H9 (cell line): Measurements from ENCODE around the gene CCDC194. TPM values are rescaled to one million over a fixed set of nuclear protein-coding genes. Genes with fewer than 3 reads are reported as not detected.

ENCODE experiments used
- DNase-seq: peaks from one replicate; pipeline ENCODE4 v3.0.0-alpha.2; 2017
- H2AFZ ChIP-seq: one replicate; pipeline ENCODE4 v1.6.1; 2013; ENCODE audit warnings: mild to moderate bottlenecking, low read length, control low read depth, moderate library complexity
- H2AK5ac ChIP-seq: 2 replicates; pipeline ENCODE4 v1.6.1; 2013; ENCODE audit warnings: low read length, control low read depth, mixed read lengths; ENCODE audit not compliant: insufficient read length
- H2BK120ac ChIP-seq: one replicate; pipeline ENCODE4 v1.6.1; 2013; ENCODE audit warnings: low read depth, mild to moderate bottlenecking, low read length, control low read depth, inconsistent platforms; ENCODE audit not compliant: poor library complexity, severe bottlenecking
- H2BK12ac ChIP-seq: 2 replicates; pipeline ENCODE4 v1.6.1; 2013; ENCODE audit warnings: low read length, control low read depth, mixed read lengths, low read depth; ENCODE audit not compliant: insufficient read length
- H2BK15ac ChIP-seq: 2 replicates; pipeline ENCODE4 v1.6.1; 2013; ENCODE audit warnings: low read depth, low read length, control low read depth
- H2BK20ac ChIP-seq: one replicate; pipeline ENCODE4 v1.6.1; 2013; ENCODE audit warnings: low read depth, mild to moderate bottlenecking, low read length, control low read depth, inconsistent platforms; ENCODE audit not compliant: poor library complexity, severe bottlenecking
- H2BK5ac ChIP-seq: 2 replicates; pipeline ENCODE4 v1.6.1; 2013; ENCODE audit warnings: low read length, control low read depth, mixed read lengths; ENCODE audit not compliant: insufficient read length
- H3K14ac ChIP-seq: 2 replicates; pipeline ENCODE4 v1.6.1; 2013; ENCODE audit warnings: low read length, control low read depth; ENCODE audit not compliant: insufficient read depth
- H3K18ac ChIP-seq: 2 replicates; pipeline ENCODE4 v1.6.1; 2013; ENCODE audit warnings: low read depth, mild to moderate bottlenecking, mixed read lengths, low read length, control low read depth; ENCODE audit not compliant: insufficient read length
- H3K23ac ChIP-seq: 2 replicates; pipeline ENCODE4 v1.6.1; 2013; ENCODE audit warnings: low read length, control low read depth, mixed read lengths, low read depth; ENCODE audit not compliant: insufficient read length
- H3K23me2 ChIP-seq: 2 replicates; pipeline ENCODE4 v1.6.1; 2013; ENCODE audit warnings: low read depth, mild to moderate bottlenecking, mixed read lengths, low read length, control low read depth; ENCODE audit not compliant: insufficient read length, poor library complexity, severe bottlenecking
- H3K27ac ChIP-seq: 2 replicates; pipeline ENCODE4 v1.5.1; 2013; ENCODE audit warnings: low read length, control low read depth, mixed read lengths, low read depth; ENCODE audit not compliant: insufficient read length
- H3K27me3 ChIP-seq: 2 replicates; pipeline ENCODE4 v1.6.1; 2013; ENCODE audit warnings: low read length, control low read depth, inconsistent platforms; ENCODE audit not compliant: insufficient read depth
- H3K4ac ChIP-seq: 2 replicates; pipeline ENCODE4 v1.6.1; 2013; ENCODE audit warnings: low read depth, mild to moderate bottlenecking, control low read depth, inconsistent platforms, low read length, moderate library complexity
- H3K4me1 ChIP-seq: 2 replicates; pipeline ENCODE4 v1.6.1; 2013; ENCODE audit warnings: low read length, control low read depth, inconsistent platforms; ENCODE audit not compliant: insufficient read depth
- H3K4me2 ChIP-seq: 2 replicates; pipeline ENCODE4 v1.6.1; 2013; ENCODE audit warnings: low read length, control low read depth, mixed read lengths; ENCODE audit not compliant: insufficient read length, insufficient read depth
- H3K56ac ChIP-seq: 2 replicates; pipeline ENCODE4 v1.6.1; 2013; ENCODE audit warnings: low read depth, mild to moderate bottlenecking, mixed read lengths, low read length, control low read depth; ENCODE audit not compliant: insufficient read length
- H3K79me1 ChIP-seq: 2 replicates; pipeline ENCODE4 v1.6.1; 2013; ENCODE audit warnings: low read depth, mild to moderate bottlenecking, moderate library complexity, low read length, control low read depth, inconsistent platforms; ENCODE audit not compliant: insufficient read depth, poor library complexity, severe bottlenecking
- H3K79me2 ChIP-seq: 2 replicates; pipeline ENCODE4 v1.6.1; 2013; ENCODE audit warnings: low read length, control low read depth, inconsistent platforms; ENCODE audit not compliant: insufficient read depth
- H3K9ac ChIP-seq: 2 replicates; pipeline ENCODE4 v1.6.1; 2013; ENCODE audit warnings: low read length, control low read depth, mixed read lengths; ENCODE audit not compliant: insufficient read length; ENCODE audit errors: extremely low read depth
- H3K9me3 ChIP-seq: one replicate; pipeline ENCODE4 v1.6.1; 2013; ENCODE audit warnings: low read depth, low read length, inconsistent platforms; ENCODE audit not compliant: control insufficient read depth
- H3T11ph ChIP-seq: one replicate; pipeline ENCODE4 v1.6.1; 2013; ENCODE audit warnings: mild to moderate bottlenecking, low read length, control low read depth, inconsistent platforms
- H4K20me1 ChIP-seq: one replicate; pipeline ENCODE4 v1.6.1; 2013; ENCODE audit not compliant: control insufficient read depth, insufficient read length, insufficient read depth
- H4K5ac ChIP-seq: 2 replicates; pipeline ENCODE4 v1.6.1; 2013; ENCODE audit warnings: low read depth, mild to moderate bottlenecking, mixed read lengths, low read length, control low read depth; ENCODE audit not compliant: insufficient read length
- H4K8ac ChIP-seq: replicated peaks from 2 replicates; pipeline ENCODE4 v1.6.1; 2013; ENCODE audit warnings: low read length, control low read depth, mixed read lengths, low read depth; ENCODE audit not compliant: insufficient read length
- H4K91ac ChIP-seq: 2 replicates; pipeline ENCODE4 v1.6.1; 2013; ENCODE audit warnings: low read depth, mild to moderate bottlenecking, moderate library complexity, mixed read lengths, low read length, control low read depth; ENCODE audit not compliant: insufficient read length
- H3K27ac Mint-ChIP-seq, 3 experiments: 2 replicates in 2 of 3; 3 replicates in 1 of 3; pipeline ENCODE4 v1.8.0; 2020 to 2021; ENCODE audit warnings: mixed read lengths in 3 of 3, mild to moderate bottlenecking in 1 of 3, moderate library complexity in 1 of 3
- H3K27me3 Mint-ChIP-seq: 2 replicates; pipeline ENCODE4 v1.8.0; 2021; ENCODE audit warnings: low read depth, mild to moderate bottlenecking, moderate library complexity, mixed read lengths
- H3K36me3 Mint-ChIP-seq, 3 experiments: 2 replicates in 2 of 3; 3 replicates in 1 of 3; pipeline ENCODE4 v1.8.0; 2020 to 2021; ENCODE audit warnings: low read depth in 3 of 3, mixed read lengths in 3 of 3; ENCODE audit not compliant: insufficient read depth in 1 of 3
- H3K4me1 Mint-ChIP-seq, 2 experiments: 2 replicates each; pipeline ENCODE4 v1.8.0; 2020; ENCODE audit warnings: mixed read lengths in 2 of 2
- H3K4me3 Mint-ChIP-seq, 2 experiments: 2 replicates in 1 of 2; 3 replicates in 1 of 2; pipeline ENCODE4 v1.8.0; 2020 to 2021; ENCODE audit warnings: mild to moderate bottlenecking in 2 of 2, mixed read lengths in 2 of 2, moderate library complexity in 1 of 2
- H3K9me3 Mint-ChIP-seq, 2 experiments: 2 replicates in 1 of 2; 3 replicates in 1 of 2; pipeline ENCODE4 v1.8.0; 2020; ENCODE audit warnings: mild to moderate bottlenecking in 2 of 2, mixed read lengths in 2 of 2, moderate library complexity in 1 of 2
- WGBS: extraction: QIAGEN DNeasy Blood & Tissue Kit; methylation state at CpG from one replicate; pipeline ENCODE4 v1.1.7; 2013; ENCODE audit warnings: missing lambda C conversion rate, low lambda C conversion rate, mixed read lengths; ENCODE audit not compliant: insufficient read length; ENCODE audit errors: extremely low coverage; 5-methylcytosine and 5-hydroxymethylcytosine counted together
- total RNA-seq: library from RNA; stranded (reverse); gene quantifications from 2 replicates; pipeline ENCODE4 v1.2.1, GENCODE V29; 2021
- TF ChIP-seq, protein P1 (sequence below): fragments of 200-600 bp; sonication (generic); conservative IDR thresholded peaks from 3 replicates; pipeline ENCODE4 v1.8.0; 2021; ENCODE audit warnings: antibody characterized with exemption, mild to moderate bottlenecking

CCDC194 gene
- total RNA-seq, 1 experiment from 2014 or later: 0.68 TPM

DNA sequence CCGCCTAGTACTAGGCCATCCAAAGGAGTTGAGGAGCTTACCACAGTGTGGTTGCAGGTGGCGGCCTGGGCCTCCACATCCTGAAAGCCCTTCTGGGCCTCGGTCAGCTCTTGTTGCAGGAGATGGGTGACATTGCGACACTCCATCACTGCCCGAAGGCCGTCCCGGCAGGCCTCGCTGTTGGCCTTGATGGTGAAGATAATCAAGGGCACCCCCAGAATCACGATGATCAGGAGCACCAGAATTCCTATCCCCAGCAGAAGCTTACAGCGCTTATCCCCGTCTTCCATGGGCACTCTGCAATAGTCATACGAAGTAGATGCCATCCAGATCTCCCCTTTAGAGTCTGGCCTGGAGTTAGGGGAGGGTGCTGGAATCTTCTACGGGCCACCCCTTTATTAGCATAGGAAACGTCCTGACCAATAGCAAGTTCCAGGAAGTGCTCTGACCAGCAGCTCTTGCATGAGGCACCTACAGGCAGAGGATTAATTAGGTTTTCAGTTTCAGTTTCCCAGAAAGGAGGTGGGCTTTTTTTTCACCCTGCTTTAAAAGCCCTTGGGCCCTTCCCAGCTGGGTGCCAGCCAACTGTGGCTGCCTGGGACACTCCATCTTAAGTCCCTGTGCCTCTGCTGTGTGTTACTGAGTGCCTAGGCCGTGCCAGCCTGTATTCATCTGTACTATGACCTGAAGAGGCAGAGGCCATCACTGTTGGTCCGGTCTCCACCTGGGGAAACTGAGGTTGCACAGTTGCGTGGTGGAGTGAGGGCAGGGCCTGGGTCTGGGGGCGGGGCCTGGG lies 11.5 kb upstream of the CCDC194 start, which contains the start of gene BST2:
BST2 (minus strand) TSS at position 381 of the 796 bp plus-strand sequence; CDS start at position 326, 55 bp downstream.
- Mint-ChIP-seq H3K27ac (peak within 1 kb of the TSS; percentile 81 to 97 (median 97)), H3K4me1 (peaks cover 31 to 39% of the 10 kb centered on the region in 2 experiments), H3K27me3 (no peaks in the 10 kb centered on the region), H3K36me3 (peaks cover 7 to 29% (median 16%) of the 10 kb centered on the region in 3 experiments; a peak in 6 of 7 replicates), H3K9me3 (no peaks in the 10 kb centered on the region), H3K4me3 (peak within 1 kb of the TSS; percentile 69 to 94)
- Histone ChIP-seq H3K23ac (no peak within 1 kb of the TSS), H3K79me2 (no peaks in the 10 kb centered on the region; the same call in 1 of the 2 replicates), H2BK20ac (no peak within 1 kb of the TSS), H3K27me3 (no peaks in the 10 kb centered on the region), H3K4me1 (peaks cover 7% of the 10 kb centered on the region; the same call in 1 of the 2 replicates), H3K56ac (peak within 1 kb of the TSS; percentile 8), H3K9me3 (no peaks in the 10 kb centered on the region), H4K8ac (no peak within 1 kb of the TSS), H2AFZ (no peak within 1 kb of the TSS), H2BK5ac (no peak within 1 kb of the TSS), H3T11ph (no peak within 1 kb of the TSS), H3K18ac (peak within 1 kb of the TSS; percentile 63), H3K9ac (peak within 1 kb of the TSS; percentile 58), H2AK5ac (no peak within 1 kb of the TSS), H3K23me2 (peaks cover 15% of the 10 kb centered on the region), H4K5ac (no peak within 1 kb of the TSS), H2BK15ac (no peak within 1 kb of the TSS), H3K4me2 (peak within 1 kb of the TSS; percentile 61), H2BK12ac (no peak within 1 kb of the TSS), H2BK120ac (peak within 1 kb of the TSS; percentile 83), H4K20me1 (no peaks in the 10 kb centered on the region), H3K79me1 (no peaks in the 10 kb centered on the region), H3K27ac (no peak within 1 kb of the TSS), H3K14ac (peak within 1 kb of the TSS; percentile 65), H4K91ac (peak within 1 kb of the TSS; percentile 31), H3K4ac (peak within 1 kb of the TSS; percentile 49)
- no CpG with 5 or more reads among the region's 18 CpGs for WGBS
- DNase-seq: peak; percentile 64
- TF ChIP-seq, protein P1, sequence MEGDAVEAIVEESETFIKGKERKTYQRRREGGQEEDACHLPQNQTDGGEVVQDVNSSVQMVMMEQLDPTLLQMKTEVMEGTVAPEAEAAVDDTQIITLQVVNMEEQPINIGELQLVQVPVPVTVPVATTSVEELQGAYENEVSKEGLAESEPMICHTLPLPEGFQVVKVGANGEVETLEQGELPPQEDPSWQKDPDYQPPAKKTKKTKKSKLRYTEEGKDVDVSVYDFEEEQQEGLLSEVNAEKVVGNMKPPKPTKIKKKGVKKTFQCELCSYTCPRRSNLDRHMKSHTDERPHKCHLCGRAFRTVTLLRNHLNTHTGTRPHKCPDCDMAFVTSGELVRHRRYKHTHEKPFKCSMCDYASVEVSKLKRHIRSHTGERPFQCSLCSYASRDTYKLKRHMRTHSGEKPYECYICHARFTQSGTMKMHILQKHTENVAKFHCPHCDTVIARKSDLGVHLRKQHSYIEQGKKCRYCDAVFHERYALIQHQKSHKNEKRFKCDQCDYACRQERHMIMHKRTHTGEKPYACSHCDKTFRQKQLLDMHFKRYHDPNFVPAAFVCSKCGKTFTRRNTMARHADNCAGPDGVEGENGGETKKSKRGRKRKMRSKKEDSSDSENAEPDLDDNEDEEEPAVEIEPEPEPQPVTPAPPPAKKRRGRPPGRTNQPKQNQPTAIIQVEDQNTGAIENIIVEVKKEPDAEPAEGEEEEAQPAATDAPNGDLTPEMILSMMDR: no peak
